PC-3 (cell line): Measurements from ENCODE around the gene DBR1.

ENCODE experiments used
- CTCF ChIP-seq: fragments of 300-600 bp; sonication (generic); conservative IDR thresholded peaks from 2 replicates; pipeline ENCODE4 v1.5.1; 2017; ENCODE audit warnings: antibody characterized with exemption, low read depth, mild to moderate bottlenecking, low read length
- EZH2 ChIP-seq: fragments of 300-600 bp; sonication (generic); IDR thresholded peaks from one replicate; pipeline ENCODE4 v1.6.1; 2017; ENCODE audit warnings: antibody characterized with exemption, mild to moderate bottlenecking, low read length; ENCODE audit not compliant: unreplicated experiment

- TF ChIP-seq EZH2: no peak
- TF ChIP-seq CTCF: no peak
Observed at GRCh38 chr3:138140940-138141339, 33.8 kb downstream of the DBR1 start.
